D721Med (cell line): ENCODE data around the gene PPM1H.

Experiments
- DNase-seq: peaks from one replicate; pipeline ENCODE4 v3.0.0; 2011; ENCODE audit warnings: low spot score; ENCODE audit not compliant: insufficient read length
- FAIRE-seq: peaks from 2 replicates; lab custom pipeline; 2011; peaks lifted over from hg19 to GRCh38; lab: Jason Lieb, UNC
- TF ChIP-seq, protein P1 (sequence below): IDR thresholded peaks from 2 replicates; pipeline ENCODE4 v1.5.1; 2012; ENCODE audit warnings: mild to moderate bottlenecking, control low read depth; ENCODE audit not compliant: insufficient read depth; ENCODE audit errors: missing control alignments

Gene PPM1H, protein sequence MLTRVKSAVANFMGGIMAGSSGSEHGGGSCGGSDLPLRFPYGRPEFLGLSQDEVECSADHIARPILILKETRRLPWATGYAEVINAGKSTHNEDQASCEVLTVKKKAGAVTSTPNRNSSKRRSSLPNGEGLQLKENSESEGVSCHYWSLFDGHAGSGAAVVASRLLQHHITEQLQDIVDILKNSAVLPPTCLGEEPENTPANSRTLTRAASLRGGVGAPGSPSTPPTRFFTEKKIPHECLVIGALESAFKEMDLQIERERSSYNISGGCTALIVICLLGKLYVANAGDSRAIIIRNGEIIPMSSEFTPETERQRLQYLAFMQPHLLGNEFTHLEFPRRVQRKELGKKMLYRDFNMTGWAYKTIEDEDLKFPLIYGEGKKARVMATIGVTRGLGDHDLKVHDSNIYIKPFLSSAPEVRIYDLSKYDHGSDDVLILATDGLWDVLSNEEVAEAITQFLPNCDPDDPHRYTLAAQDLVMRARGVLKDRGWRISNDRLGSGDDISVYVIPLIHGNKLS

DNA sequence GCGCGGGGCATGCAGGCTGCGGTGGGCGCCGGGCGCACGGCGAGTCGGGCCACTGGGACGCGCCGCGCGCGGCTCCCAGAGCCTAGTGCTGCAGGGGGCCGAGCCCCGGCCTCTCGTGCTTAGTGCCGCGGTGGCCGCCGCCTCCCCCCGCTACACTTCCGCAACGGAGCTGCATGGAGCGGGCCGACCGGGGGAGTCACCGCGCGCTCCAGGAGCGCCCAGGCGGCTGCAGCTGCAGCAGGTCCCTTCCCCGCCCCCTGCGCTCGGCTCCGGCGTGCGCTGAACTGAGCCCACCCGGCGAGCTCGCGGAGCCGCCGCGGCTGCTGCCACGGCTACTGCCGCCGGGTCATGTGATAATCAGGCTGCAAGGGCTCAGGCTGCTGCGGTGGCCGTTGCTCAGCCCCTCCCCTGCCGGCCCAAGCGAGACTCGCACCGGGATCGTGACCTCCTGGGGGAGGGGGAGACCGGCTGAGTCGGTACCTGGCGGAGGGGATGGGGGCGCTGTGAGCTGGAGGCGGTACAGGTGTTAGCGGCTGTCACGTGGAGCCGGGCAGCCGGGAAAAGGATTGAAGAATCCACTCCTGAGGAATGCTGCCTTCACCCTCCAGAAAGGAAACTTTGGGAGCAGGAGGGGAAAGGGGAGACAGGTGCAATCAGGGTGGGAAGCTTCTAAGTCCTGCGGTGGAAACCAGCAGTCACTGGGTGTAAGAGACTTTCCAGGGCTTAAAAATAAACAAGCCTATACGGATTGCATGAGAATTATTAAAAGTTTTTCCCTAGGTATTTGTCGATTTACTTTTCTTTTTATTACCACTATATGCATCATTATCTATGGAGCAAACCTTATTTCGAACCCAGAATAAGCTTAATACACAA is at the start of gene PPM1H:
Gene PPM1H, minus strand, starts transcription at position 352 of the 876 bp plus-strand sequence. CDS start 414 bp downstream, outside the sequence.
- peak; percentile 28 for DNase-seq
- TF ChIP-seq, protein P1, sequence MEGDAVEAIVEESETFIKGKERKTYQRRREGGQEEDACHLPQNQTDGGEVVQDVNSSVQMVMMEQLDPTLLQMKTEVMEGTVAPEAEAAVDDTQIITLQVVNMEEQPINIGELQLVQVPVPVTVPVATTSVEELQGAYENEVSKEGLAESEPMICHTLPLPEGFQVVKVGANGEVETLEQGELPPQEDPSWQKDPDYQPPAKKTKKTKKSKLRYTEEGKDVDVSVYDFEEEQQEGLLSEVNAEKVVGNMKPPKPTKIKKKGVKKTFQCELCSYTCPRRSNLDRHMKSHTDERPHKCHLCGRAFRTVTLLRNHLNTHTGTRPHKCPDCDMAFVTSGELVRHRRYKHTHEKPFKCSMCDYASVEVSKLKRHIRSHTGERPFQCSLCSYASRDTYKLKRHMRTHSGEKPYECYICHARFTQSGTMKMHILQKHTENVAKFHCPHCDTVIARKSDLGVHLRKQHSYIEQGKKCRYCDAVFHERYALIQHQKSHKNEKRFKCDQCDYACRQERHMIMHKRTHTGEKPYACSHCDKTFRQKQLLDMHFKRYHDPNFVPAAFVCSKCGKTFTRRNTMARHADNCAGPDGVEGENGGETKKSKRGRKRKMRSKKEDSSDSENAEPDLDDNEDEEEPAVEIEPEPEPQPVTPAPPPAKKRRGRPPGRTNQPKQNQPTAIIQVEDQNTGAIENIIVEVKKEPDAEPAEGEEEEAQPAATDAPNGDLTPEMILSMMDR: peak; percentile 26
- FAIRE-seq: no peak

DNA sequence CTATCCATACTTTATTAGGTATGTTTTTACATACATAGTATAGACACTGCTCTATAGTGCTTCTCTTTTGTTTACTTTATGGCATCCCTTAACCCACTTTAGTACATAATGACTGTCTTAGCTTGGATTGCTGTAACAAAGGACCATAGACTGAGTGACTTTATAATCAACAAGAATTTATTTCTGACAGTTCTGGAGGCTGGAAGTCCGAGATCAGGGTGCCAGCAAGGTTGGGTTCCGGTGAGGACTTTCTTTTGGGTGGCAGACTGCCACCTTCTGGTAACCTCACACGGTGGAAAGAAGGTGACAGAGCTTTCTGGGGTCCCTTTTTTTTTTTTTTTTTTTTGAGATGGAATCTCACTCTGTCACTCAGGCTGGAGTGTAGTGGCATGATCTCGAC is 48.6 kb upstream of the PPM1H start:
- TF ChIP-seq, protein P1: no peak
- DNase-seq (no peak), FAIRE-seq (no peak)

DNA sequence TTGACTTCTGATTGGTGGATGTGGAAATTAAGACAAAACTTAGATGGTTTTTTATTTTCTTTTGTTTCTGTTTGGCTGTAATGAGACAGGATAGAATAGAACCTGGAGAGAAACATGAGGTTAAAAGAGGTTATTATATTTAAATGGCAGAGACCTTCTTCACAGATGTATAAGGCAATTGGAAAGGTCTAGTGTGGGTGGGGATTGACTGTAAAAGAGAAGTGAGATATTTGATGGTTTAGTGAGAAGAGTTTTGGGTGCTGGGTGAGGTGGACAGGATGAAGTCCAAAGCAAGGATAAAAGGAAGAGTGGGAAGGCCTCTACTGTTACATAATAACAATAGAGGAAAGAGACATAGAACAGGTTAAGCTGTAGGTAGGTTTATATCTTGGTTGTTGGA is 43.8 kb upstream of the PPM1H start:
- TF ChIP-seq, protein P1: no peak
- DNase-seq (no peak), FAIRE-seq (no peak)

DNA sequence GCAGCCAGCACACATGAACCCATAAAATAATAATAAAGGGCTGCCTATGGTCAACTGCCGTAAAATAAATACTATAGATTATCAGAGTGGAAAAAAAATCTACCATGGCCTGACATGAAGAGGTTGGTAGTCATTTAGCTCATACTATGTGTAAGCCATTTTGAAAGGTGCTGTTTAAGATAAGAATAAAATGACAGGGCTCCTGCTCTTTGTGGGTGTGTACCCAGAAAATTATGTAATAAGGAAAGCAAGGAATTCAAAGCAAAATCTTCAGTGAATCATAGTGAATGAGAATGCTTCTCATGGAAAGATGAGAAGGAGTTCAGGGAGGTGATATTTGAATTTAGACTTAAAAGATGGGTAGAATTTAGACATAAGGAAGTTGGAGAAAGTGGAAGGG is 42.9 kb upstream of the PPM1H start:
- DNase-seq: no peak
- FAIRE-seq: no peak
- TF ChIP-seq, protein P1: no peak

DNA sequence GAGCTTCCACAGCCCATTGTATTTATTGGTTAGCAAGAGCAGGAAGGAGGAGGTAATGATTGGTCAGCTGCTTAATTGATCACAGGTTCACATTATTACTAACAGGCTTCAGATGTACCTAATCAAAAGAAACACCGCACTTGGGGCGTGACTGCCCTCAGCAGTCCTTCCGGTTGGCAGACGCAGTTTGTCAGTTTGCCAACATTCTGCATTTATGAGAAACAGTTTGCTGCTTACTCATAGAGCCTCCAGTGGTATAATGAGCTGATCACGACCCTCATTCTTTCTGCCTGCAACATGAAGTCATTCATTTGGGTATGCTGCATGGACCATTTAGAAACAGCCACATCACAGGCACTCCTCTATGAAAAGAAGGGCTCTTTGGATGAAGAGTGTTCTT is 42.5 kb upstream of the PPM1H start:
- FAIRE-seq (no peak), DNase-seq (no peak)
- TF ChIP-seq, protein P1: no peak

DNA sequence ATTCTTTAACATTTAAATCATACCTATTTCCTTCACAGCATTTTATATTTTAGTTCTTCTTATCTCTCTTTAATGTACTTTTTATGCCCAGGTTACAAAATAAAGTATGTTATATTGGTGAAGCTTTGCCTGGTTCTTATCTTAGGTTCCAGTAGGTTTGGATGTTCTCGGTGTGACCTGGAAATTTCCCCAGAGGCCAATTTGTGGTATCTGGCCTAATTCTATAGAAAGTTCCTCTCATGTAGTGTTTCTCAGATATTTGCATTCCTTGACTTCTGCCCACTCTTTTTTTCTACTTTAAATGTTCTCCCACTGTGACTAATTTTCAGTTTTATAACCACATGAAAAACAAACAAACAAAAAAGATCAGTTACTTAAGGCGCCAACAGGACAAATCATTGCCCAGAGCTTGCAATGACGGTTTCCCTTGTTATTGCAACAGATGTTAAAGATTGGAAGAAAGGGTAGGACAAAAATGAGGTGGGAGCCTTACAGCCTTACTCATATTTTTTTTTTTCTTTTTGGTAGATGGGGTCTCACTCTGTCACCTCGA is 41.2 kb upstream of the PPM1H start:
- no peak for FAIRE-seq
- TF ChIP-seq, protein P1: no peak

More for the DNA sequence above, 41.2 kb upstream of the PPM1H start:
- no peak for DNase-seq
